A549 (cell line): Measurements from ENCODE around the gene PAQR5.

Experiments used
- CBX8 ChIP-seq: fragments of 200-600 bp; sonication (generic); IDR thresholded peaks from 2 replicates; pipeline ENCODE4 v1.6.1; 2016
- CEBPB ChIP-seq, 2 experiments: fragments of >200 bp in 1 of 2; sonication (Bioruptor Twin) in 1 of 2; formaldehyde crosslinking in 1 of 2; IDR thresholded peaks; 2 replicates each; pipeline ENCODE4 v1.6.1; 2012 to 2016
- CTCF ChIP-seq: fragments of >200 bp; sonication (Bioruptor Twin); formaldehyde crosslinking; IDR thresholded peaks from 3 replicates; pipeline ENCODE4 v1.5.1; 2016
- MAZ ChIP-seq: fragments of 150-350 bp; IDR thresholded peaks from 2 replicates; pipeline ENCODE4 v1.6.1; 2014; ENCODE audit warnings: antibody characterized with exemption, low read depth, low read length, borderline replicate concordance
- POLR2A ChIP-seq: IDR thresholded peaks from 2 replicates; pipeline ENCODE4 v1.6.1; 2012; ENCODE audit warnings: mild to moderate bottlenecking, low read length
- RCOR1 ChIP-seq: fragments of 150-350 bp; IDR thresholded peaks from 2 replicates; pipeline ENCODE4 v1.6.1; 2014; ENCODE audit warnings: antibody characterized with exemption, low read length, low read depth
- ZFP36 ChIP-seq: fragments of 450-650 bp; IDR thresholded peaks from 2 replicates; pipeline ENCODE4 v1.6.1; 2014; ENCODE audit warnings: borderline replicate concordance; ENCODE audit not compliant: partially characterized antibody

GRCh38 chr15:69373406-69373805 is 74.7 kb downstream of the PAQR5 start:
- no peak for TF ChIP-seq CTCF
- no peak for TF ChIP-seq RCOR1
- TF ChIP-seq POLR2A, result no peak
- TF ChIP-seq CEBPB (IDR thresholded peaks at IDR 0.05), result no peak
- no peak for TF ChIP-seq MAZ
- TF ChIP-seq ZFP36, result no peak
- no peak for TF ChIP-seq CBX8
